Lower leg skin (tissue), 3 donors: ENCODE results near the gene VPS54.

ENCODE experiments used
- POLR2A ChIP-seq, 2 donors: fragments of 450-650 bp; IDR thresholded peaks; one replicate each; pipeline ENCODE4 v1.6.1; 2016 to 2017; ENCODE audit warnings: antibody characterized with exemption in 2 of 2, mild to moderate bottlenecking in 1 of 2, moderate library complexity in 1 of 2
- TF ChIP-seq, protein P1 (sequence below), 3 donors: fragments of 450-650 bp; IDR thresholded peaks; one replicate each; pipeline ENCODE4 v1.5.1; 2016; ENCODE audit warnings: antibody characterized with exemption in 3 of 3, mild to moderate bottlenecking in 3 of 3, moderate library complexity in 2 of 3

DNA sequence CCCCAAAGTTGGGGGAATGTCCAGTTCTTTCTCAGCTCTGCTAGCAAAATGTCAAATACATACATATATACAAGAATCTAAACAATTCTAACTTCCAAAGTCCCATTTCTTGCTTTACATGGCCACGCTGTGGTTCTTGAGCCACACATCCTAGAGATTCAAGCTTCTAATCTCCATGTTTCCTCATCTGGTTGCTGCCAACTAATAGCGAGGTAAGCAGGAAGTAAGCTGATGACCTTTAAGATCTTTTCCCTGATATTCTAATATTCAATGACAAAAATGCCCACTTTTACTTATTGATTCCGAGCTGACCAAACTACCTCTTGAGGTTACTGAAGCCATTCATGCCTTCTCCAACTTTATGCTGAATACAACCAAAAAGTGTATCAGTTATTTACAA is 3.3 kb downstream of the VPS54 start:
- TF ChIP-seq, protein P1, sequence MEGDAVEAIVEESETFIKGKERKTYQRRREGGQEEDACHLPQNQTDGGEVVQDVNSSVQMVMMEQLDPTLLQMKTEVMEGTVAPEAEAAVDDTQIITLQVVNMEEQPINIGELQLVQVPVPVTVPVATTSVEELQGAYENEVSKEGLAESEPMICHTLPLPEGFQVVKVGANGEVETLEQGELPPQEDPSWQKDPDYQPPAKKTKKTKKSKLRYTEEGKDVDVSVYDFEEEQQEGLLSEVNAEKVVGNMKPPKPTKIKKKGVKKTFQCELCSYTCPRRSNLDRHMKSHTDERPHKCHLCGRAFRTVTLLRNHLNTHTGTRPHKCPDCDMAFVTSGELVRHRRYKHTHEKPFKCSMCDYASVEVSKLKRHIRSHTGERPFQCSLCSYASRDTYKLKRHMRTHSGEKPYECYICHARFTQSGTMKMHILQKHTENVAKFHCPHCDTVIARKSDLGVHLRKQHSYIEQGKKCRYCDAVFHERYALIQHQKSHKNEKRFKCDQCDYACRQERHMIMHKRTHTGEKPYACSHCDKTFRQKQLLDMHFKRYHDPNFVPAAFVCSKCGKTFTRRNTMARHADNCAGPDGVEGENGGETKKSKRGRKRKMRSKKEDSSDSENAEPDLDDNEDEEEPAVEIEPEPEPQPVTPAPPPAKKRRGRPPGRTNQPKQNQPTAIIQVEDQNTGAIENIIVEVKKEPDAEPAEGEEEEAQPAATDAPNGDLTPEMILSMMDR (IDR thresholded peaks at IDR 0.05): no peak
- TF ChIP-seq POLR2A (IDR thresholded peaks at IDR 0.05): no peak
